ENCODE measurements around the gene LIN9.

GRCh38 chr1:226296911-226297310, 12.1 kb downstream of the LIN9 start:
- TF ChIP-seq CTCF (IDR thresholded peaks at IDR 0.05 in 4 of 5, conservative IDR thresholded peaks at IDR 0.05 in 1 of 5) (no peak), POLR2A (IDR thresholded peaks at IDR 0.05) (no peak)
